K562 (cell line): ENCODE results near the gene IRF8. TPM values are rescaled to one million over a fixed set of nuclear protein-coding genes. Genes with fewer than 3 reads are reported as not detected.

Experiments
- ATAC-seq: fragments of 200-7000 bp; cut with Tn5 transposase; 3 replicates; pipeline ENCODE4 v1.9.1; 2020; ENCODE audit warnings: moderate library complexity
- BruUV-seq: library from RNA; stranded (reverse); fragments of 400-500 nt; replicated peaks from 2 replicates; lab custom pipeline; 2021; lab: Mats Ljungman, UMichigan
- CTCF ChIA-PET: fragments of 300-600 bp; formaldehyde crosslinking; extraction: SDS; loops from one replicate; lab custom pipeline; 2021; ENCODE audit warnings: low intra/inter-chr PET ratio; lab: Yijun Ruan, JAX
- POLR2A ChIA-PET: fragments of 300-600, 350-650 bp; sonication (Branson Sonifier 250); formaldehyde crosslinking; extraction: SDS; loops from one replicate; lab custom pipeline; 2021; ENCODE audit warnings: antibody characterized with exemption, inconsistent platforms; lab: Yijun Ruan, JAX
- DNase-seq, 4 experiments: peaks; one replicate each; pipeline versions ENCODE4 v3.0.0 to v3.0.0-alpha.2; 2011 to 2018; ENCODE audit warnings: low spot score in 3 of 4, mixed read lengths in 3 of 4; ENCODE audit errors: extremely low read depth in 1 of 4
- FAIRE-seq: peaks from 2 replicates; lab custom pipeline; 2011; peaks lifted over from hg19 to GRCh38; lab: Jason Lieb, UNC
- H2AFZ ChIP-seq: 2 replicates; pipeline ENCODE4 v1.6.0; 2011; ENCODE audit warnings: low read depth, low read length, control low read depth, inconsistent platforms
- H3K27ac ChIP-seq: fragments of 200-600 bp; 3 replicates; pipeline ENCODE4 v1.8.0; 2011; ENCODE audit warnings: low read depth, mild to moderate bottlenecking, control low read depth, inconsistent platforms, low read length, moderate library complexity, mixed read lengths; ENCODE audit errors: extremely low read depth
- H3K27me3 ChIP-seq, 2 experiments: fragments of 300-600 bp in 1 of 2; 2 replicates in 1 of 2; 3 replicates in 1 of 2; pipeline versions ENCODE4 v1.6.0 to v1.8.0; 2011; ENCODE audit warnings: inconsistent platforms in 2 of 2, low read length in 2 of 2, mild to moderate bottlenecking in 1 of 2, mixed read lengths in 1 of 2, moderate library complexity in 1 of 2; ENCODE audit not compliant: control insufficient read depth in 2 of 2, insufficient read depth in 2 of 2
- H3K36me3 ChIP-seq: fragments of 300-600 bp; 3 replicates; pipeline ENCODE4 v1.8.0; 2011; ENCODE audit warnings: mild to moderate bottlenecking, low read length, inconsistent platforms; ENCODE audit not compliant: control insufficient read depth, insufficient read depth
- H3K4me1 ChIP-seq, 2 experiments: fragments of 200-600 bp in 1 of 2; replicated peaks in 1 of 2; 2 replicates in 1 of 2; 3 replicates in 1 of 2; pipeline versions ENCODE4 v1.5.1 to v1.8.0; 2011; ENCODE audit warnings: inconsistent platforms in 2 of 2, low read length in 2 of 2, mild to moderate bottlenecking in 1 of 2, mixed read lengths in 1 of 2, moderate library complexity in 1 of 2; ENCODE audit not compliant: control insufficient read depth in 2 of 2, insufficient read depth in 2 of 2
- H3K4me2 ChIP-seq: 2 replicates; pipeline ENCODE4 v1.6.1; 2011; ENCODE audit warnings: low read length, control low read depth, inconsistent platforms, mixed read lengths; ENCODE audit not compliant: insufficient read depth
- H3K4me3 ChIP-seq: fragments of 200-600 bp; sonication (generic), shearing (Covaris generic); 2 replicates; pipeline ENCODE4 v1.5.1; 2016; ENCODE audit warnings: control low read depth, inconsistent platforms
- H3K79me2 ChIP-seq: fragments of 200-600 bp; 3 replicates; pipeline ENCODE4 v1.8.0; 2011; ENCODE audit warnings: low read length, inconsistent platforms; ENCODE audit not compliant: control insufficient read depth, insufficient read depth
- H3K9ac ChIP-seq, 2 experiments: 2 replicates each; pipeline versions ENCODE4 v1.6.0 to v1.6.1; 2011; ENCODE audit warnings: low read depth in 2 of 2, low read length in 2 of 2, control low read depth in 1 of 2, inconsistent platforms in 1 of 2, mild to moderate bottlenecking in 1 of 2, mixed read lengths in 1 of 2; ENCODE audit not compliant: insufficient read depth in 1 of 2
- H3K9me1 ChIP-seq: one replicate; pipeline ENCODE4 v1.6.0; 2011; ENCODE audit warnings: inconsistent platforms, mild to moderate bottlenecking, low read length, moderate library complexity; ENCODE audit not compliant: control insufficient read depth, insufficient read depth
- H3K9me3 ChIP-seq: replicated peaks from 2 replicates; pipeline ENCODE4 v1.5.1; 2011; ENCODE audit warnings: low read depth, low read length, inconsistent platforms; ENCODE audit not compliant: control insufficient read depth, insufficient read depth
- H4K20me1 ChIP-seq: replicated peaks from 2 replicates; pipeline ENCODE4 v1.6.1; 2011; ENCODE audit warnings: low read length, inconsistent platforms, mixed read lengths; ENCODE audit not compliant: control insufficient read depth, insufficient read depth
- ARHGAP35 ChIP-seq: fragments of 450-650 bp; IDR thresholded peaks from 2 replicates; pipeline ENCODE4 v1.6.1; 2018; ENCODE audit not compliant: partially characterized antibody
- ARID2 ChIP-seq: fragments of 450-650 bp; IDR thresholded peaks from 2 replicates; pipeline ENCODE4 v1.6.1; 2017; ENCODE audit warnings: antibody characterized with exemption, mild to moderate bottlenecking
- DPF2 ChIP-seq: fragments of 450-650 bp; IDR thresholded peaks from 2 replicates; pipeline ENCODE4 v1.6.1; 2016
- REST ChIP-seq, 2 experiments: fragments of 450-650 bp; formaldehyde crosslinking in 1 of 2; IDR thresholded peaks; 2 replicates each; pipeline versions ENCODE4 v1.4.0 to v1.6.1; 2014 to 2020; ENCODE audit warnings: mild to moderate bottlenecking in 2 of 2, borderline replicate concordance in 1 of 2, low read depth in 1 of 2
- SP1 ChIP-seq: sonication (generic); formaldehyde crosslinking; IDR thresholded peaks from 2 replicates; pipeline ENCODE4 v1.8.1; 2022; ENCODE audit warnings: mild to moderate bottlenecking, missing genetic modification reagents
- TGIF2 ChIP-seq: sonication (generic); formaldehyde crosslinking; IDR thresholded peaks from 2 replicates; pipeline ENCODE4 v1.8.1; 2022; ENCODE audit warnings: mild to moderate bottlenecking, missing genetic modification reagents, moderate library complexity
- XRCC4 ChIP-seq: IDR thresholded peaks from one replicate; pipeline ENCODE4 v1.6.1; 2011; ENCODE audit not compliant: insufficient read depth, insufficient read length; ENCODE audit errors: extremely low read depth
- ZBTB33 ChIP-seq: sonication (generic); formaldehyde crosslinking; IDR thresholded peaks from 2 replicates; pipeline ENCODE4 v1.8.1; 2023; ENCODE audit warnings: mild to moderate bottlenecking, missing genetic modification reagents
- ZBTB43 ChIP-seq: sonication (generic); formaldehyde crosslinking; IDR thresholded peaks from 2 replicates; pipeline ENCODE4 v1.8.0; 2023; ENCODE audit warnings: mild to moderate bottlenecking, missing genetic modification reagents
- ZNF23 ChIP-seq: fragments of 250-450 bp; sonication (Bioruptor Pico); IDR thresholded peaks from 2 replicates; pipeline ENCODE4 v1.4.0; 2020; ENCODE audit warnings: mild to moderate bottlenecking
- WGBS: fragments of 100-300 bp; shearing (Covaris generic); methylation state at CpG from one replicate; pipeline ENCODE4 v1.1.6; 2016; ENCODE audit warnings: low coverage, mixed read lengths; ENCODE audit not compliant: insufficient coverage; ENCODE audit errors: missing lambda C conversion rate; 5-methylcytosine and 5-hydroxymethylcytosine counted together
- in situ Hi-C: fragments of 300-500 bp; cut with MboI; formaldehyde crosslinking; loops from 4 replicates; pipeline ENCODE4 v1.15.0; 2018; ENCODE audit warnings: inconsistent platforms, mixed read lengths
- intact Hi-C: fragments of 100-400 bp; cut with micrococcal nuclease; formaldehyde crosslinking; loops from 2 replicates; pipeline ENCODE4 v1.14.2; 2022
- polyA plus RNA-seq, 8 experiments: library from polyadenylated mRNA; depleted of rRNA in 4 of 8; stranded (reverse) in 5 of 8; unstranded in 3 of 8; fragments of >200 nt; fragmentation: Nextera tagmentation in 2 of 8; fragmentation: Illumina TruSeq in 1 of 8; extraction: Ambion mirVana in 2 of 8; extraction: Trizol in 1 of 8; gene quantifications; 2 replicates each; pipeline versions ENCODE4 v1.2.1 to v1.2.3, GENCODE V29; 2011 to 2014; ENCODE audit warnings: inconsistent platforms in 1 of 8, missing spikeins in 1 of 8
- total RNA-seq, 7 experiments: library from RNA; depleted of rRNA in 6 of 7; stranded (reverse); fragments of >200 nt in 6 of 7; fragmentation: Illumina TruSeq in 2 of 7; extraction: Trizol in 2 of 7; gene quantifications; 2 replicates each; pipeline versions ENCODE4 v1.2.1 to v1.2.3, GENCODE V29; 2011 to 2021; ENCODE audit warnings: low replicate concordance in 1 of 7

IRF8 gene
- total and polyA plus RNA-seq, 9 of the 15 experiments (the other 6 are each of a cell fraction or from before 2014, with no cell fraction given): 0.01 to 0.98 TPM; not detected in 7

GRCh38 chr16:85943711-85944110 lies 44.7 kb downstream of the IRF8 start:
- CTCF ChIA-PET: no interaction called here
- Histone ChIP-seq H3K27me3 (peaks cover 31 to 78% of the 10 kb centered on the region in 2 experiments; a peak in 4 of 5 replicates), H3K9me3 (no peaks in the 10 kb centered on the region), H4K20me1 (peaks cover 13% of the 10 kb centered on the region; the same call in 1 of the 2 replicates), H3K27ac (no peak overlapping the region), H3K9ac (no peak overlapping the region), H3K9me1 (no peaks in the 10 kb centered on the region), H3K4me2 (no peak overlapping the region), H3K36me3 (no peaks in the 10 kb centered on the region), H3K79me2 (no peaks in the 10 kb centered on the region), H3K4me1 (peaks cover 0 to 4% of the 10 kb centered on the region in 2 experiments; a peak in 1 of 5 replicates), H3K4me3 (no peak overlapping the region), H2AFZ (no peak overlapping the region)
- no TSS peak for BruUV-seq
- FAIRE-seq: no peak
- POLR2A ChIA-PET: interaction anchor here (0.6 kb wide), 1 partner anchor 84 kb away, joined by 3 read pairs; no protein-coding TSS in a partner anchor
- in situ Hi-C loops: no loop called here
- no peak for ATAC-seq
- 0% methylated on average over 2 of the region's 2 CpGs for WGBS
- intact Hi-C loops: no loop called here
- no peak for DNase-seq
- no peak for TF ChIP-seq SP1 (CRISPR knock-in tag)
- TF ChIP-seq TGIF2 (CRISPR knock-in tag): no peak
- TF ChIP-seq ZNF23: no peak
- TF ChIP-seq XRCC4: no peak
- TF ChIP-seq REST (IDR thresholded peaks at IDR 0.05; ENCODE audit: borderline replicate concordance): no peak
- TF ChIP-seq REST (CRISPR knock-in tag; IDR thresholded peaks at IDR 0.05; ENCODE audit: low read depth): no peak
- TF ChIP-seq ARHGAP35: no peak
- TF ChIP-seq ARID2: no peak
- TF ChIP-seq DPF2: no peak
- no peak for TF ChIP-seq ZBTB43 (CRISPR knock-in tag)
- TF ChIP-seq ZBTB33 (CRISPR knock-in tag): no peak
